ENCODE data around the gene ETV2.

ETV2 gene

GRCh38 chr19:35661995-35662340 lies 20.4 kb downstream of the ETV2 start:
- TF ChIP-seq POU6F1 (CRISPR knock-in tag; IDR thresholded peaks at IDR 0.05; ENCODE audit: borderline replicate concordance, low read depth), result no peak
- TF ChIP-seq ISL1 (CRISPR knock-in tag; IDR thresholded peaks at IDR 0.05), result no peak
- TF ChIP-seq CREB5 (CRISPR knock-in tag; IDR thresholded peaks at IDR 0.05; ENCODE audit: low read depth), result no peak
- no peak for TF ChIP-seq ZNF8 (CRISPR knock-in tag; IDR thresholded peaks at IDR 0.05)
- TF ChIP-seq CSDC2 (CRISPR knock-in tag; IDR thresholded peaks at IDR 0.05), result no peak
- no peak for TF ChIP-seq ZNF70 (CRISPR knock-in tag; IDR thresholded peaks at IDR 0.05)
- no peak for TF ChIP-seq RARB (CRISPR knock-in tag; IDR thresholded peaks at IDR 0.05)
- TF ChIP-seq PATZ1 (CRISPR knock-in tag; IDR thresholded peaks at IDR 0.05; ENCODE audit: borderline replicate concordance), result no peak
- no peak for TF ChIP-seq ZNF565 (CRISPR knock-in tag; conservative IDR thresholded peaks at IDR 0.05; ENCODE audit: low read depth)
- no peak for TF ChIP-seq TOX (CRISPR knock-in tag; IDR thresholded peaks at IDR 0.05; ENCODE audit: borderline replicate concordance)
- TF ChIP-seq CSRNP3 (CRISPR knock-in tag; IDR thresholded peaks at IDR 0.05), result no peak
- no peak for TF ChIP-seq TCF4 (CRISPR knock-in tag; IDR thresholded peaks at IDR 0.05; ENCODE audit: borderline replicate concordance)
- TF ChIP-seq GLIS3 (CRISPR knock-in tag; IDR thresholded peaks at IDR 0.05), result no peak
- no peak for TF ChIP-seq ZFP30 (CRISPR knock-in tag; IDR thresholded peaks at IDR 0.05)
- no peak for TF ChIP-seq BACH2 (CRISPR knock-in tag; IDR thresholded peaks at IDR 0.05; ENCODE audit: borderline replicate concordance)
- no peak for TF ChIP-seq ZFP3 (CRISPR knock-in tag; IDR thresholded peaks at IDR 0.05)
- TF ChIP-seq TSHZ2 (CRISPR knock-in tag; IDR thresholded peaks at IDR 0.05), result no peak
- no peak for TF ChIP-seq PPARA (CRISPR knock-in tag; IDR thresholded peaks at IDR 0.05; ENCODE audit: borderline replicate concordance)
- TF ChIP-seq ZC3H10 (CRISPR knock-in tag; IDR thresholded peaks at IDR 0.05), result no peak
- TF ChIP-seq SNAI2 (CRISPR knock-in tag; IDR thresholded peaks at IDR 0.05), result no peak
- ATAC-seq, result no peak

GRCh38 chr19:35663981-35664380 lies 22.4 kb downstream of the ETV2 start:
- no peak for ATAC-seq
- TF ChIP-seq CREB5 (CRISPR knock-in tag; IDR thresholded peaks at IDR 0.05; ENCODE audit: low read depth) (no peak), TOX (CRISPR knock-in tag; IDR thresholded peaks at IDR 0.05; ENCODE audit: borderline replicate concordance) (no peak), ISL1 (CRISPR knock-in tag; IDR thresholded peaks at IDR 0.05) (no peak), CSDC2 (CRISPR knock-in tag; IDR thresholded peaks at IDR 0.05) (no peak), ZFP30 (CRISPR knock-in tag; IDR thresholded peaks at IDR 0.05) (no peak), BACH2 (CRISPR knock-in tag; IDR thresholded peaks at IDR 0.05; ENCODE audit: borderline replicate concordance) (no peak), GLIS3 (CRISPR knock-in tag; IDR thresholded peaks at IDR 0.05) (no peak), RARB (CRISPR knock-in tag; IDR thresholded peaks at IDR 0.05) (no peak), TSHZ2 (CRISPR knock-in tag; IDR thresholded peaks at IDR 0.05) (no peak), ESRRG (CRISPR knock-in tag; IDR thresholded peaks at IDR 0.05) (no peak), POU6F1 (CRISPR knock-in tag; IDR thresholded peaks at IDR 0.05; ENCODE audit: borderline replicate concordance, low read depth) (no peak), ARNTL (CRISPR knock-in tag; IDR thresholded peaks at IDR 0.05; ENCODE audit: borderline replicate concordance, low read depth) (no peak), ZNF565 (CRISPR knock-in tag; conservative IDR thresholded peaks at IDR 0.05; ENCODE audit: low read depth) (no peak), PATZ1 (CRISPR knock-in tag; IDR thresholded peaks at IDR 0.05; ENCODE audit: borderline replicate concordance) (no peak)
